ENCODE measurements around the gene VTI1A.

GRCh38 chr10:112785089-112785488 lies 338.1 kb downstream of the VTI1A start:
- TF ChIP-seq CTCF (IDR thresholded peaks at IDR 0.05) (no peak), POLR2A (IDR thresholded peaks at IDR 0.05) (no peak)

Measured in thyroid gland (tissue), 4 donors.